Fibroblast of lung (primary cell): Measurements from ENCODE around the gene C10orf90. TPM values are rescaled to one million over a fixed set of nuclear protein-coding genes. Genes with fewer than 3 reads are reported as not detected.

ENCODE experiments used
- DNase-seq, 2 donors: peaks; one replicate each; pipeline versions ENCODE4 v3.0.0 to v3.0.0-alpha.2; 2010; ENCODE audit warnings: low read depth in 2 of 2
- H2AFZ ChIP-seq: 2 replicates; pipeline ENCODE4 v1.5.1; 2012; ENCODE audit warnings: low read length, control low read depth, inconsistent platforms
- H3K27ac ChIP-seq: 2 replicates; pipeline ENCODE4 v1.5.1; 2011; ENCODE audit warnings: low read length, control low read depth; ENCODE audit not compliant: insufficient read depth
- H3K27me3 ChIP-seq: 2 replicates; pipeline ENCODE4 v1.5.1; 2011; ENCODE audit warnings: mild to moderate bottlenecking, low read length; ENCODE audit not compliant: control insufficient read depth, insufficient read depth
- H3K36me3 ChIP-seq: 2 replicates; pipeline ENCODE4 v1.5.1; 2011; ENCODE audit warnings: low read length; ENCODE audit not compliant: control insufficient read depth, insufficient read depth
- H3K4me1 ChIP-seq: 2 replicates; pipeline ENCODE4 v1.5.1; 2011; ENCODE audit warnings: low read length; ENCODE audit not compliant: control insufficient read depth, insufficient read depth; ENCODE audit errors: extremely low read depth
- H3K4me2 ChIP-seq: 2 replicates; pipeline ENCODE4 v1.5.1; 2011; ENCODE audit warnings: low read length, control low read depth; ENCODE audit not compliant: insufficient read depth; ENCODE audit errors: extremely low read depth
- H3K4me3 ChIP-seq, 4 experiments: fragments of 200-600 bp in 1 of 4; sonication (generic) in 1 of 4; replicated peaks in 1 of 4; 2 replicates each; pipeline ENCODE4 v1.5.1; 2011 to 2016; ENCODE audit warnings: low read length in 4 of 4, low read depth in 3 of 4, mild to moderate bottlenecking in 3 of 4, control low read depth in 2 of 4, inconsistent platforms in 1 of 4, mixed read lengths in 1 of 4; ENCODE audit not compliant: insufficient read depth in 1 of 4; ENCODE audit errors: control extremely low read depth in 1 of 4
- H3K79me2 ChIP-seq: 2 replicates; pipeline ENCODE4 v1.5.1; 2012; ENCODE audit warnings: mild to moderate bottlenecking, low read length, inconsistent platforms; ENCODE audit not compliant: control insufficient read depth, insufficient read depth
- H3K9ac ChIP-seq: 2 replicates; pipeline ENCODE4 v1.5.1; 2011; ENCODE audit warnings: mild to moderate bottlenecking, low read length, control low read depth; ENCODE audit not compliant: insufficient read depth
- H3K9me3 ChIP-seq: 2 replicates; pipeline ENCODE4 v1.5.1; 2012; ENCODE audit warnings: low read depth, low read length; ENCODE audit not compliant: control insufficient read depth, insufficient read depth
- H4K20me1 ChIP-seq: 2 replicates; pipeline ENCODE4 v1.5.1; 2011; ENCODE audit warnings: low read length; ENCODE audit not compliant: control insufficient read depth, insufficient read depth; ENCODE audit errors: extremely low read depth
- CTCF ChIP-seq, 2 donors: IDR thresholded peaks in 1 of 2; conservative IDR thresholded peaks in 1 of 2; 1 replicate in 1 of 2; 2 replicates in 1 of 2; pipeline ENCODE4 v1.5.1; 2011 to 2012; ENCODE audit warnings: low read length in 2 of 2, control low read depth in 1 of 2, inconsistent platforms in 1 of 2, low read depth in 1 of 2, mild to moderate bottlenecking in 1 of 2
- EZH2 ChIP-seq: IDR thresholded peaks from 2 replicates; pipeline ENCODE4 v1.5.1; 2012; ENCODE audit warnings: low read length, control low read depth, mild to moderate bottlenecking; ENCODE audit errors: missing control alignments
- polyA plus RNA-seq, 2 donors: library from polyadenylated mRNA; depleted of rRNA in 1 of 2; stranded (reverse) in 1 of 2; unstranded in 1 of 2; fragments of >200 nt; gene quantifications; 2 replicates each; pipeline ENCODE4 v1.2.1, GENCODE V29; 2011 to 2012; ENCODE audit warnings: missing spikeins in 1 of 2
- total RNA-seq: library from RNA; depleted of rRNA; stranded (reverse); fragments of >200 nt; gene quantifications from 2 replicates; pipeline ENCODE4 v1.2.1, GENCODE V29; 2014

Gene C10orf90
- total and polyA plus RNA-seq, 2 donors (not counting 1 experiment from before 2014, with no cell fraction given), result 0.17 to 0.65 TPM

- Histone ChIP-seq H3K4me2 (no peak overlapping the region), H3K9ac (no peak overlapping the region), H3K9me3 (no peaks in the 10 kb centered on the region), H3K27ac (no peak overlapping the region), H3K36me3 (no peaks in the 10 kb centered on the region), H3K4me1 (no peaks in the 10 kb centered on the region), H3K4me3 (no peak overlapping the region), H2AFZ (no peak overlapping the region), H3K27me3 (no peaks in the 10 kb centered on the region), H4K20me1 (no peaks in the 10 kb centered on the region), H3K79me2 (no peaks in the 10 kb centered on the region)
- TF ChIP-seq CTCF (conservative IDR thresholded peaks at IDR 0.05 in 1 of 2, IDR thresholded peaks at IDR 0.05 in 1 of 2; ENCODE audit: low read depth in 1 of 2, low read length in 2 of 2) (no peak), EZH2 (no peak)
- DNase-seq, result no peak
Observed at GRCh38 chr10:126705131-126705530, 34.6 kb upstream of the C10orf90 start.

GRCh38 chr10:126704649-126705048, 34.2 kb upstream of the C10orf90 start:
- H3K4me2 ChIP-seq, result no peak overlapping the region
- no peaks in the 10 kb centered on the region for H4K20me1 ChIP-seq
- DNase-seq, result no peak

GRCh38 chr10:126702181-126702580, 31.7 kb upstream of the C10orf90 start:
- Histone ChIP-seq H3K9ac (no peak overlapping the region), H3K4me2 (no peak overlapping the region), H3K4me1 (no peaks in the 10 kb centered on the region), H3K27me3 (no peaks in the 10 kb centered on the region), H4K20me1 (no peaks in the 10 kb centered on the region), H2AFZ (no peak overlapping the region), H3K4me3 (no peak overlapping the region), H3K9me3 (no peaks in the 10 kb centered on the region), H3K27ac (no peak overlapping the region), H3K79me2 (no peaks in the 10 kb centered on the region), H3K36me3 (no peaks in the 10 kb centered on the region)
- DNase-seq, result peak; percentile 6 to 82
- TF ChIP-seq CTCF (conservative IDR thresholded peaks at IDR 0.05 in 1 of 2, IDR thresholded peaks at IDR 0.05 in 1 of 2; ENCODE audit: low read depth in 1 of 2, low read length in 2 of 2) (no peak), EZH2 (no peak)

More at GRCh38 chr10:126704649-126705048, 34.2 kb upstream of the C10orf90 start:
- Histone ChIP-seq H3K9ac (no peak overlapping the region), H3K4me1 (no peaks in the 10 kb centered on the region), H3K36me3 (no peaks in the 10 kb centered on the region), H3K9me3 (no peaks in the 10 kb centered on the region), H2AFZ (no peak overlapping the region), H3K4me3 (no peak overlapping the region), H3K27me3 (no peaks in the 10 kb centered on the region), H3K27ac (no peak overlapping the region), H3K79me2 (no peaks in the 10 kb centered on the region)
- no peak for TF ChIP-seq EZH2
- no peak for TF ChIP-seq CTCF (conservative IDR thresholded peaks at IDR 0.05 in 1 of 2, IDR thresholded peaks at IDR 0.05 in 1 of 2; ENCODE audit: low read depth in 1 of 2, low read length in 2 of 2)
